EL (cell line): ENCODE results near the gene FAM222B.

Experiments
- DNase-seq: peaks from one replicate; pipeline ENCODE4 v3.0.0-alpha.2; 2016

Gene FAM222B

GRCh38 chr17:28763137-28763799 lies 79.3 kb downstream of the FAM222B start:
- no peak for DNase-seq

DNA sequence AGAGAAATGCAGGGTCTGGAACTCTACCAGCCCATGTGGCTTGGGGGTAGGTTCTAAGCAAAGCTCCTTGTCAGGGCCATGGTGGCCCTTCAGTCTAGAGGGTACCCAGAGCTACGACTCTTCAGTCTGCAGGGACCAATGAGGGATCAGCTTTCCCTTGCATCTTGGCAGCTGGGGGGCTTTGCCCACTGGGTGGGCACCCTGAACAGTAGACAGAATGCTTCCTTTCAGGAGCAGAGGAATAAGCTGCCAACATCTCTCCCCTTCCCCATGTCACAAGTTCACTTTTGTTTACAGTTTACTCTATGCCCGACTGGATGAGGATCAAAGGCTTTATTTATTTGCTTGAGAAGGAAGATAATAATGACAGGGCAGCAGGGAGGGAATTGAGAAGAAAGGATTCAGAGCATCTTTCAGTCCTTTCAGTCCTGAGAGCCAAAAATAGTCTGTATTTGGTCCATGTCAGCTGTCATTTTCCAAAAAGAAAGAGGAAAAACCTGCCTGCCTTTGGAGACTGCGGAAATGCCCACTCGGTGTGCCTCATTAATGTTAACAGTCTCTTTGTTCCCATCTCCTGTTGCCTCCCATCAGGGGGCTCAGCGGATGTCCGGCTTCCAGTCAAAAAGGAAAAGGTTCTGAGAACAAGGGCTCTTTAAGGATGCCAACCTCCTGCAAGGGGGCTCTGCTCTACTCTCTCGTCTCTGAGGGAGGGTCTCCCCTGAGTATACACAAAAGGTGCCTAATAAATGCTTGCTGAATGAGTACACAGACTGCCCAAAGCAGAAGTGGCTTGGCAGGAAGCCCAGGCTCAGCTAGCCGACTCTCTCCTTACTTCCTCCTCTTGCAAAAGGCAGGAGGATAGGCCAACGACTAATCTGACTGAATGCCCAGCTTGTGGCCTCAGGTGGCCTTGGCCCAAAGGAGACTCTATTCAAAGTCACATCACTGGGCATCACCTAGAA lies 81.7 kb downstream of the FAM222B start:
- DNase-seq, result peak; percentile 48

- no peak for DNase-seq
Observed at GRCh38 chr17:28759256-28759865, 83.2 kb downstream of the FAM222B start.

- no peak for DNase-seq
Observed at GRCh38 chr17:28758411-28759121, 84.0 kb downstream of the FAM222B start.

- no peak for DNase-seq
Observed at GRCh38 chr17:28756049-28756804, 86.4 kb downstream of the FAM222B start.

DNA sequence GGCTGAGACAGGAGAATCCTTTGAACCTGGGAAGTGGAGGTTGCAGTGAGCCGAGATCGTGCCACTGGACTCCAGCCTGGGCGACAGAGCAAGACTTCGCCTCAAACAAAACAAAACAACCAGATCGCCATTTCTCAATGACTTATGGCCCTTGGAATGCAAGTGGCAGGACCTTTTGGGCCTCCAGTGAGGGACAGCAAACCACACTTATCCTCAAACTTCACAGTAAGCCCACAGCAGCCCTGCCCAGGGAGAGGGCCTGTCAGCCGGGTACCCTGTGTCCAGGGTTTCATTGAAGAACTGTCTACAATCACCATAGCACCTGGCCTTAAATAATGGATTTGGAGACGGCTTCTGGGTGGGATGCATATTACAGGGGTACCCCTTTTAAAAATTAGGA lies 87.1 kb downstream of the FAM222B start:
- peak; percentile 69 for DNase-seq

DNA sequence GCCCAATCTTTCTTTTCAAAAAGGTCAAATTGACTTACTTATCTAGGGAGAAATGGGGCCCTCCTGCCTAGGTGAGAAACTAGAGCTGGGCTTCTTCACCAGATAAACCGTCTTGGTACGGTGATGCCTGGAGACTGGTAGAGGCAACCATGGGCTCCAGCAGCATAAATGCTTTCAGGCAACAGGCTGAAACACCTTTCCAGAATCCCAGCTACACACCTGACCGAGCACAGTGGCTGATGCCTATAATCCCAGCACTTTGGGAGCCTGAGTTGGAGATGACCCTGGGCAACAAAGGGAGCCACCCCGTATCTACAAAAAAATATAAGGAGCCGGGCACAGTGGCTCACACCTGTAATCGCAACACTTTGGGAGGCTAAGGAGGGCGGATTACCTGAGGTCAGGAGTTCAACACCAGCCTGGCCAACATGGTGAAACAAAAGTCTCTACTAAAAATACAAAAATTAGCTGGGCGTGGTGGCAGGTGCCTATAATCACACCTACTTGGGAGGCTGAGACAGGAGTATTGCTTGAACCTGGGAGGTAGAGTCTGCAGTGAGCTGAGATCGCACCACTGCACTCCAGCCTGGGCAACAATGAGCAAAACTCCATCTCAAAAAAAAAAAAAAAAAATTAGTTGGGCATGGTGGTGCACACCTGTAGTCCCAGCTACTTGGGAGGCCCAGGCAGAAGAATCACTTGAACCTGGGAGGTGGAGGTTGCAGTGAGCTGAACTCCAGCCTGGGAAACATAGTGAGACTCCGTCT lies 90.8 kb downstream of the FAM222B start:
- DNase-seq, result no peak

DNA sequence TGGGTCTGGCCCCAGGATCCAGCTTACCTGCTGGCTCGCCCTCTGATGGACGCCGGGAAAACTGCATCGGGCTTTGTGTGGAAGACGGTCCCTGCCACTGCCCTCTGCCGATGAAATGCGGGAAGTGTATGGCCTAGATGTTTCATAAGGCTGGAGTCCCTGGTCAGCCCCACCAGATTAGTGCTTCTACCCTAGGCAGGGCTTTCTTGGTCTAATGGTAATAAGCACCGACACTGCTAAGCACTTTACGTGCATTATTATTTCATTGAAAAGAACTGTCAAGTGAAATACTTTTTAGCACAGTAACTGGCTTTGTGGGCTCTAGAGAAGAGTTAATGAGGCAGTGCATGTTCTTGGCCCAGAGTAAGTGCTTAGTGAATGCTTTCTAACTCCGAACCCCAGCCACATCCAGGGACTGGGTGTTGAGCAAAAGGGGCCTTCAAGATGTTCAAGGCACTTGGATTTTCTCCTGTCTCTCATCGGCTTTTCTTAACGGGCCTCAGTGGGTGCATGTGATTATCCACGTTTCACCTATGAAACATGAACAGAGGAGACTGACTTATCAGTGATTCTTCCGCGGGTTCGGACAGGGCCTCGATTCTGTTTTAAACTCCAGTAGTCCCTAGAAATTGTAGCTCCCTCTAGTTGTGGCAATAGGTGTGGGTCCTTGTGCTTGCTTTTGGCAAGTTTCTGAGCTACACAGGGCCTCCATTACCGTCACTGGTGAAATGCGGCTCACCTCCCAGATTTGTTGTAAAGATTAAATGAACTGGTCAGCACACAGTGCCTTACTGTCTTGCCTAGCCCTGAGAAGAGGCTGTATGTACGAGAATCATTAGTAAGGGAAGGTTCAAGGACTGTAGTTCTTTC lies 92.2 kb downstream of the FAM222B start:
- DNase-seq, result peak; percentile 91

GRCh38 chr17:28749516-28750177 lies 92.9 kb downstream of the FAM222B start:
- DNase-seq, result no peak

GRCh38 chr17:28748852-28749515 lies 93.6 kb downstream of the FAM222B start:
- no peak for DNase-seq

DNA sequence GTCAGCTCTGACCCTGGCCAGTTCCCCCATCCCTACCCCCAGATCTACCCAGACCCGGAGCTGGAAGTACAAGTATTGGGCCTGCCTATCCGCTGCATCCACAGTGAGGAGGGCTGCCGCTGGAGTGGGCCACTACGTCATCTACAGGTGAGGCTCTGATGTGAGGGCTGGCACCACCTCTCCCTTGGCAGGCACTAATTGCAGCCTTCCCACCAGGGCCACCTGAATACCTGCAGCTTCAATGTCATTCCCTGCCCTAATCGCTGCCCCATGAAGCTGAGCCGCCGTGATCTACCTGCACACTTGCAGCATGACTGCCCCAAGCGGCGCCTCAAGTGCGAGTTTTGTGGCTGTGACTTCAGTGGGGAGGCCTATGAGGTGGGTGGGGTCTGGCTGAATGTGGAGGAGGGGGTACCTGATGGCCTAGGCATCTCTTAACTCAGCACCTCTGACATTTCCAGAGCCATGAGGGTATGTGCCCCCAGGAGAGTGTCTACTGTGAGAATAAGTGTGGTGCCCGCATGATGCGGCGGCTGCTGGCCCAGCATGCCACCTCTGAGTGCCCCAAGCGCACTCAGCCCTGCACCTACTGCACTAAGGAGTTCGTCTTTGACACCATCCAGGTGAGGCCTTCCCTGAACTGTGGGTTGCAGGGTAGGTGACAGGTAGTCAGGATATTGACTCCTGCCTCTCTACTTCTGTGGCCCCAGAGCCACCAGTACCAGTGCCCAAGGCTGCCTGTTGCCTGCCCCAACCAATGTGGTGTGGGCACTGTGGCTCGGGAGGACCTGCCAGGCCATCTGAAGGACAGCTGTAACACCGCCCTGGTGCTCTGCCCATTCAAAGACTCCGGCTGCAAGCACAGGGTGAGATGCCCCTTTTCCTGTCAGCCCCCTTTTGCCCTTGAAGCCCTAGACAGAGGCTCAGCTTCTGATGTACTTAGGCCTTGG lies 94.5 kb downstream of the FAM222B start:
- DNase-seq, result no peak

DNA sequence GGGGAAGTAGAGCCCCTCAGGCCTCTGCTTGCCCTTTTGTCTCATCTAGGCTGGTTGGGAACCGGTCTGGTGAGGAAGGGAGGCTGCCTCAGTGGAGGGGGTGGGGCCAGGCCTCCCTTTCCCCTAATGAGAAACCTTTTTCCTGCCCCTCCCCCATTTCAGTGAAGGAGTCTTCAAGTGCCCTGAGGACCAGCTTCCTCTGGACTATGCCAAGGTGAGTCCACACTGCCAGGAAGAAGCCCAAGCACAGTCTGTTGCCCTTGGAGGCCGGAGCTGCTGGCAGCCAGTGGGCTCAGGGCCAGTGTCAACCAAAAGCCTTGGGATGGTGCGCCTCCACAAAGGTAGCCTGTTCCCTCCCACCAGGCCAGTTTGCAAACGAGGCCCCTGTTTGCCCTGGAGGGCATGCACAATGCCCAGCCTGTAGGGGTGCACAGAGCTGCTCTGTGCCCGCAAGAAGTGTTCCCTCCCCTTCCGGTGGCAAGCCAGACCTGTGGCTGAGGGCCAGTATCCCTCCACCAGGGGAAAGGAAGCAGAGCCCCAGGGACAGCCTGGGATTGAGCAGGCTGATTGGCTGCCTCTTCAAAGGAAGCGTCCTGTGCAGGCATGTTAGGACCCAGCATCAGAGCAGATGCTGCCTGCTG lies 95.4 kb downstream of the FAM222B start:
- DNase-seq, result no peak

- no peak for DNase-seq
Observed at GRCh38 chr17:28746611-28747050, 96.0 kb downstream of the FAM222B start.

- DNase-seq, result peak; percentile 53
Observed at GRCh38 chr17:28745786-28746411, 96.7 kb downstream of the FAM222B start.

DNA sequence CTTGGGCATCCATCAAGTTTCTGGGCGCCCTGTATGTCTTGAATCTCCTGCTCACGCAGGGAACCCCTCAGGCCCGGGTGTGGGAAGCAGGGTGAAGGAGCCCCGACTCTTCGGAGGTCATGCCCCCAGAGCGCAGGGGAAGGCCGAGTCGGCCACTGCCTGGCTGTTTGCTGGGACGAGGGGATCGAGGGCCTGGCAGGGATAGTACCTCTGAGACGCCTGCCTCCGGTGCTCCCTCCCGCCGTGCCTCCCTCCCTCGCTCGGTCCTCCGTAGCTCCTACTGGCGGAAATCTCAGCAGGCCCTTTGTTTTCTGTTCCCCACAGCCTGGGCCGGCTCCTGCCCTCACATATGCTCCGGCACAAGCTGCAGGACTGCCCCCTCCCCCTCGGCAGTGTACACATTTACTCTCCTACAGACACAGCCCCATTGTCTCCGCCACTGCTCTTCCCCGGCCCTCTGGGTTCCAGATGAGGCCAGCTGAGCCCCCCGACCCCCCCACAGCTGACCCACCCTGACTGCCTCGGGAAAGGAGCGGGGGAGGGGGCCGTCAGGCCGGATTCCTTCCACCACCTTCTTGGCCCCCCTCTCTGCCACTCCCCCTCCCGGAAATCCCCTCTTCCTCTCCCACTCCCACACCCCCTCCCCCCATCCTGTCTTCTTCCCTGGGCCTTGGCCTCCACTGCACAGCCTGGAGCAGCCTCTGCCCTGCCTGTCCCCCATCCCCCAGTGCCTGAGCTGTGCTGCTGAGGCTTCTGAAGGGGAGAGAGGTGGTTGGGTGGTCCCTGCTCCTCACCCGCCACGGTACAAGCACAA lies 97.4 kb downstream of the FAM222B start:
- peak; percentile 58 for DNase-seq
